Measurements from ENCODE around the gene ZNF385B. TPM values are rescaled to one million over a fixed set of nuclear protein-coding genes. Genes with fewer than 3 reads are reported as not detected.

ZNF385B gene
- total RNA-seq, 1 donor from 2014 or later = 1.0 TPM

GRCh38 chr2:179701524-179702110 lies 159.8 kb downstream of the ZNF385B start:
- H3K36me3 ChIP-seq (ENCODE audit: control insufficient read depth in 3 of 3, insufficient read depth in 3 of 3, low read length in 3 of 3) = no peaks in the 10 kb centered on the region
- H3K27me3 ChIP-seq (ENCODE audit: control insufficient read depth in 3 of 3, insufficient read depth in 3 of 3, low read length in 3 of 3) = no peaks in the 10 kb centered on the region
- no peaks in the 10 kb centered on the region for H3K4me1 ChIP-seq (ENCODE audit: control insufficient read depth in 3 of 3, insufficient read depth in 3 of 3, low read length in 3 of 3)
- H3K27ac ChIP-seq (ENCODE audit: low read depth, low read length) = no peak overlapping the region
- no peak overlapping the region for H3K9ac ChIP-seq (ENCODE audit: low read depth in 1 of 3, low read length in 3 of 3)
- no peaks in the 10 kb centered on the region for H3K9me3 ChIP-seq (ENCODE audit: control insufficient read depth in 3 of 3, low read length in 3 of 3)
- no peak overlapping the region for H3K4me3 ChIP-seq (ENCODE audit: low read length in 3 of 3)

- H3K9me3 ChIP-seq (ENCODE audit: control insufficient read depth in 3 of 3, low read length in 3 of 3) = no peaks in the 10 kb centered on the region
- no peak overlapping the region for H3K27ac ChIP-seq (ENCODE audit: low read depth, low read length)
- no peaks in the 10 kb centered on the region for H3K4me1 ChIP-seq (ENCODE audit: control insufficient read depth in 3 of 3, insufficient read depth in 3 of 3, low read length in 3 of 3)
- H3K4me3 ChIP-seq (ENCODE audit: low read length in 3 of 3) = no peak overlapping the region
- no peak overlapping the region for H3K9ac ChIP-seq (ENCODE audit: low read depth in 1 of 3, low read length in 3 of 3)
- H3K27me3 ChIP-seq (ENCODE audit: control insufficient read depth in 3 of 3, insufficient read depth in 3 of 3, low read length in 3 of 3) = no peaks in the 10 kb centered on the region
- no peaks in the 10 kb centered on the region for H3K36me3 ChIP-seq (ENCODE audit: control insufficient read depth in 3 of 3, insufficient read depth in 3 of 3, low read length in 3 of 3)
These were observed 165.9 kb downstream of the ZNF385B start for GRCh38 chr2:179695486-179695885.

GRCh38 chr2:179694963-179695362 lies 166.4 kb downstream of the ZNF385B start:
- H3K9ac ChIP-seq (ENCODE audit: low read depth in 1 of 3, low read length in 3 of 3) = no peak overlapping the region
- no peak overlapping the region for H3K27ac ChIP-seq (ENCODE audit: low read depth, low read length)
- H3K4me3 ChIP-seq (ENCODE audit: low read length in 3 of 3) = no peak overlapping the region
- H3K4me1 ChIP-seq (ENCODE audit: control insufficient read depth in 3 of 3, insufficient read depth in 3 of 3, low read length in 3 of 3) = no peaks in the 10 kb centered on the region
- no peaks in the 10 kb centered on the region for H3K27me3 ChIP-seq (ENCODE audit: control insufficient read depth in 3 of 3, insufficient read depth in 3 of 3, low read length in 3 of 3)
- no peaks in the 10 kb centered on the region for H3K36me3 ChIP-seq (ENCODE audit: control insufficient read depth in 3 of 3, insufficient read depth in 3 of 3, low read length in 3 of 3)
- H3K9me3 ChIP-seq (ENCODE audit: control insufficient read depth in 3 of 3, low read length in 3 of 3) = no peaks in the 10 kb centered on the region

- Histone ChIP-seq H3K4me3 (ENCODE audit: low read length in 3 of 3) (no peak overlapping the region), H3K27me3 (ENCODE audit: control insufficient read depth in 3 of 3, insufficient read depth in 3 of 3, low read length in 3 of 3) (no peaks in the 10 kb centered on the region), H3K36me3 (ENCODE audit: control insufficient read depth in 3 of 3, insufficient read depth in 3 of 3, low read length in 3 of 3) (no peaks in the 10 kb centered on the region), H3K9ac (ENCODE audit: low read depth in 1 of 3, low read length in 3 of 3) (no peak overlapping the region), H3K4me1 (ENCODE audit: control insufficient read depth in 3 of 3, insufficient read depth in 3 of 3, low read length in 3 of 3) (no peaks in the 10 kb centered on the region), H3K9me3 (ENCODE audit: control insufficient read depth in 3 of 3, low read length in 3 of 3) (no peaks in the 10 kb centered on the region), H3K27ac (ENCODE audit: low read depth, low read length) (no peak overlapping the region)
These were observed 168.8 kb downstream of the ZNF385B start for GRCh38 chr2:179692610-179693009.

DNA sequence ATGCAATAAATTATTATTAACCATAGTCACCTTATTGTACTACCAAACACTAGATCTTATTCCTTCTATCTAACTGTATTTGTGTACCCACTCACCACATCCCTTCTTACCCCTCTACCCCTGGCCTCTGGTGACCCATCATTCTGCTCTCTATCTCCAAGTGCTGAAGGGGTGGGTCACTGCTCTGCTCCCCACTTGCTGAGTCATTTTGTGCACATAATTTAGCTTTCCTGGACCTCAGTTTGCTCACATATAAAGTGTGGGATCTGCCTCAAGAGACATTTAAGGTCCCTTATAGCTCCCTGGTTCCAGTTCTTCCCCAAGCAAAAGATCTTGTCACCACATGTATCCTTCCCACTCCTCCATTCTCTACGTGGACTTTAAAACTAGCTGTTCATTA lies 169.4 kb downstream of the ZNF385B start:
- H3K4me3 ChIP-seq (ENCODE audit: low read length in 3 of 3) = no peak overlapping the region
- no peaks in the 10 kb centered on the region for H3K4me1 ChIP-seq (ENCODE audit: control insufficient read depth in 3 of 3, insufficient read depth in 3 of 3, low read length in 3 of 3)
- H3K27ac ChIP-seq (ENCODE audit: low read depth, low read length) = no peak overlapping the region
- no peaks in the 10 kb centered on the region for H3K9me3 ChIP-seq (ENCODE audit: control insufficient read depth in 3 of 3, low read length in 3 of 3)
- H3K9ac ChIP-seq (ENCODE audit: low read depth in 1 of 3, low read length in 3 of 3) = no peak overlapping the region
- H3K36me3 ChIP-seq (ENCODE audit: control insufficient read depth in 3 of 3, insufficient read depth in 3 of 3, low read length in 3 of 3) = no peaks in the 10 kb centered on the region
- H3K27me3 ChIP-seq (ENCODE audit: control insufficient read depth in 3 of 3, insufficient read depth in 3 of 3, low read length in 3 of 3) = no peaks in the 10 kb centered on the region

GRCh38 chr2:179691235-179691634 lies 170.2 kb downstream of the ZNF385B start:
- no peaks in the 10 kb centered on the region for H3K4me1 ChIP-seq (ENCODE audit: control insufficient read depth in 3 of 3, insufficient read depth in 3 of 3, low read length in 3 of 3)
- H3K9me3 ChIP-seq (ENCODE audit: control insufficient read depth in 3 of 3, low read length in 3 of 3) = no peaks in the 10 kb centered on the region
- H3K9ac ChIP-seq (ENCODE audit: low read depth in 1 of 3, low read length in 3 of 3) = no peak overlapping the region
- H3K36me3 ChIP-seq (ENCODE audit: control insufficient read depth in 3 of 3, insufficient read depth in 3 of 3, low read length in 3 of 3) = no peaks in the 10 kb centered on the region
- no peak overlapping the region for H3K27ac ChIP-seq (ENCODE audit: low read depth, low read length)
- no peaks in the 10 kb centered on the region for H3K27me3 ChIP-seq (ENCODE audit: control insufficient read depth in 3 of 3, insufficient read depth in 3 of 3, low read length in 3 of 3)
- no peak overlapping the region for H3K4me3 ChIP-seq (ENCODE audit: low read length in 3 of 3)

DNA sequence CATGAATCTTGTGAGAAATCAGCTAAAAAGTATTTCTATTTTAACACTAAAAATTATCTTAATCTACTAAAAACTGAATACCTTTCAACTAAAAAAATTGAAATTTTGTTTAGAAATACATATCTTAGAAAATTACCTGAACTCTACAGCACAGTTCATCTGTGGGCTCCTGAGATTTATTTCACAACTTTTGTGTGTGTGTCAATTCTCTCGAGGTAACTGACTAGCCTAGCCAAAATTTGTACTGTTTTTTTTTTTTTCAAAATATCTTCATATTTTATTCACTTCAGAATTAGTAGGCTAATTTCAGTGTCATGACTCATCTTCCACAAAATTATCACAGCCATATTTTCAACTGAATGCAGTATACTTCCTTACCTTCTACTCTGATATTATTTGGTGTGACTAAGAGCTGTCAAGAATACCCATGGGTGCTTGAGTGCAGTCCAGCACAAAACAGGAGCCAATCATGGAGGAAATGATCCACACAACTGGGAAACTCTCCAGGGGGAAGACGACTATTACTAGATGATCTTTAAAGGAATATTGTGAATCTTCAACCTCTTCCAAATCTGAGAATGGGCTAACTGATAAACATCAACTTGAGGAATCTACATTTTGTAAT lies 174.6 kb downstream of the ZNF385B start:
- Histone ChIP-seq H3K4me1 (ENCODE audit: control insufficient read depth in 3 of 3, insufficient read depth in 3 of 3, low read length in 3 of 3) (no peaks in the 10 kb centered on the region), H3K36me3 (ENCODE audit: control insufficient read depth in 3 of 3, insufficient read depth in 3 of 3, low read length in 3 of 3) (no peaks in the 10 kb centered on the region), H3K27me3 (ENCODE audit: control insufficient read depth in 3 of 3, insufficient read depth in 3 of 3, low read length in 3 of 3) (no peaks in the 10 kb centered on the region), H3K9me3 (ENCODE audit: control insufficient read depth in 3 of 3, low read length in 3 of 3) (no peaks in the 10 kb centered on the region), H3K4me3 (ENCODE audit: low read length in 3 of 3) (no peak overlapping the region), H3K27ac (ENCODE audit: low read depth, low read length) (no peak overlapping the region), H3K9ac (ENCODE audit: low read depth in 1 of 3, low read length in 3 of 3) (no peak overlapping the region)

DNA sequence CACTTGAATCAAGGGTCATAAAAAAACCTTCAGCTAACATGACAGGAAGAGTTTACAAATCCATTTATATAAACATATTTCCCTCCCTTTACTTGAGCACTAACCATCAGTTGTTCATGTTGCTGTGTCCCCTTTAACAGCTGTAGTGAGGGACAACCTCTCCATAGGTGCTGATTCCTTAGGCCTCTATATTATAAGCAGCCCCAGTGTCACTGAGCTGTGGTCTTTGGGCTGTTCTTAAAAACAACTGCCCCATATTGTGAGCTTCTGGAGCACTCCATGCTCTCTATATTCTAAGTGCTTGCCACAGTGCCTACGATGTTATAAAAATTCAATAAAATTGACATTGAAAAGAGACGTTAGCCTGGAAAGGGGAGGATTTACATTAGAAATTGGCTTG lies 175.3 kb downstream of the ZNF385B start:
- no peak overlapping the region for H3K9ac ChIP-seq (ENCODE audit: low read depth in 1 of 3, low read length in 3 of 3)
- no peaks in the 10 kb centered on the region for H3K4me1 ChIP-seq (ENCODE audit: control insufficient read depth in 3 of 3, insufficient read depth in 3 of 3, low read length in 3 of 3)
- H3K36me3 ChIP-seq (ENCODE audit: control insufficient read depth in 3 of 3, insufficient read depth in 3 of 3, low read length in 3 of 3) = no peaks in the 10 kb centered on the region
- H3K27me3 ChIP-seq (ENCODE audit: control insufficient read depth in 3 of 3, insufficient read depth in 3 of 3, low read length in 3 of 3) = no peaks in the 10 kb centered on the region
- no peak overlapping the region for H3K27ac ChIP-seq (ENCODE audit: low read depth, low read length)
- no peak overlapping the region for H3K4me3 ChIP-seq (ENCODE audit: low read length in 3 of 3)
- H3K9me3 ChIP-seq (ENCODE audit: control insufficient read depth in 3 of 3, low read length in 3 of 3) = no peaks in the 10 kb centered on the region

DNA sequence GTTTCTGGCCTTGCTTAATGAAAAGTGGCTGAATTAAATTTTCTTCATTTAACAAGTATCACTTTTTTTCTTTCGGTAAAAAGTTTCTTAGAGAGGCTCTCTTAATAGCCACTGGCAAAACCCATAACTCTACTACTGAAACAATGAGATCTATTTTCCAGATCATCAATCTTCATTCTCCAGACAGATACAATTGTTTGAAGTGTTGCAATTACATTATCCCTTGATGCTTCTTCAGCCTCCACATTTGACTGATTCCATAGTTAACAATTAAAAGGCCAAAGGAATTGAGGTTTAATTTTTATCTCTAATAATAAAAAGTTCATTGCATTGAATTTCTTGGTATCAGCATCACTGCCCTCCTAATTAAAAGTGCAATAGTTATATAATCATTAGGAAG lies 176.3 kb downstream of the ZNF385B start:
- no peaks in the 10 kb centered on the region for H3K4me1 ChIP-seq (ENCODE audit: control insufficient read depth in 3 of 3, insufficient read depth in 3 of 3, low read length in 3 of 3)
- H3K9ac ChIP-seq (ENCODE audit: low read depth in 1 of 3, low read length in 3 of 3) = no peak overlapping the region
- H3K27me3 ChIP-seq (ENCODE audit: control insufficient read depth in 3 of 3, insufficient read depth in 3 of 3, low read length in 3 of 3) = no peaks in the 10 kb centered on the region
- H3K27ac ChIP-seq (ENCODE audit: low read depth, low read length) = no peak overlapping the region
- no peaks in the 10 kb centered on the region for H3K36me3 ChIP-seq (ENCODE audit: control insufficient read depth in 3 of 3, insufficient read depth in 3 of 3, low read length in 3 of 3)
- H3K9me3 ChIP-seq (ENCODE audit: control insufficient read depth in 3 of 3, low read length in 3 of 3) = no peaks in the 10 kb centered on the region
- H3K4me3 ChIP-seq (ENCODE audit: low read length in 3 of 3) = no peak overlapping the region

DNA sequence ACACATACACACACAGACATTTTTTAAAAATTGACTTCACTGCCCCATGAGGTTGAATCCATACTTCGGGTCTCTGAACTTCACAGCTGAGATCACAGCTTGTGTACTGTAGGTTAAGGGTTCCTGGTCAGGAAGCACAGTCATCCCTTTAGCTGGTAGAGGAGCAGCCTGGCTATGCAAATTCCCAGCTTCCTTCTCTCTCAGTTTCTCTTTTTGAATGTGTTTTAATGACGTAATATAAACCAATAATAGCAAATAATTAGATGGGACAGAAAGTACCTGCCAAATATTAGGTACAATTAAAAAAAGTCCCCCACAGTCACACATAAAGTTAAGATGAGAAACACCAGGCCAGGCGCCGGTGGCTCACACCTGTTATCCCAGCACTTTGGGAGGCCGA lies 178.7 kb downstream of the ZNF385B start:
- Histone ChIP-seq H3K9ac (ENCODE audit: low read depth in 1 of 3, low read length in 3 of 3) (no peak overlapping the region), H3K36me3 (ENCODE audit: control insufficient read depth in 3 of 3, insufficient read depth in 3 of 3, low read length in 3 of 3) (no peaks in the 10 kb centered on the region), H3K4me1 (ENCODE audit: control insufficient read depth in 3 of 3, insufficient read depth in 3 of 3, low read length in 3 of 3) (peaks cover 5 to 10% (median 6%) of the 10 kb centered on the region in 3 donors), H3K27ac (ENCODE audit: low read depth, low read length) (no peak overlapping the region), H3K27me3 (ENCODE audit: control insufficient read depth in 3 of 3, insufficient read depth in 3 of 3, low read length in 3 of 3) (no peaks in the 10 kb centered on the region), H3K4me3 (ENCODE audit: low read length in 3 of 3) (no peak overlapping the region), H3K9me3 (ENCODE audit: control insufficient read depth in 3 of 3, low read length in 3 of 3) (no peaks in the 10 kb centered on the region)
